ENCODE measurements around the gene MAP3K5. TPM values are rescaled to one million over a fixed set of nuclear protein-coding genes. Genes with fewer than 3 reads are reported as not detected.
"Not testable (repeated sequence)": the region's sequence is repeated elsewhere in the genome, so short reads cannot be mapped to it uniquely, and the experiment has no call there.

The MAP3K5 gene
- total and polyA plus RNA-seq, 2 donors (not counting 1 experiment from before 2014, with no cell fraction given), result 10.9 to 62.6 TPM

DNA sequence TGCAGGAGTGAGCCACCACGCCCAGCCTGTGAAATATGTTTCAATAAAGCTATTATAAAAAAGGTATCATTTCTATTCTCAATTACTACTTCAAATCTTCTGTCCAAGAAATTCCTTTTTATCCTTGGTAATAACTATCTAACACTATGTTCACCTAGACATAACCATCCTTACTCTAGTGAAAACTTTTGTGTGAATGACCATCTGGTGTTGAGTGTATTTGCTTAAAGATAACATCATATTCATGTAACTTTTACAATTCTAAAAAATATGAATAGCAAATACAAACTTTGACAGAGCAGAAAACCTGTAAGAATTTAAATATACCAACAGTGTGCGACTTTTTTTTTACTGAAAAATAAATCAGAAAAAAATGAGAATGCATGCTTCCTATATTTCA, 96.9 kb downstream of the MAP3K5 start:
- H3K27me3 ChIP-seq (ENCODE audit: control insufficient read depth, insufficient read depth, low read length), result no peaks in the 10 kb centered on the region
- no peak overlapping the region for H3K9ac ChIP-seq (ENCODE audit: insufficient read depth, low read length)
- H2AFZ ChIP-seq (ENCODE audit: low read length), result no peak overlapping the region
- no peak overlapping the region for H3K27ac ChIP-seq (ENCODE audit: insufficient read depth, low read length)
- no peaks in the 10 kb centered on the region for H3K4me1 ChIP-seq (ENCODE audit: control insufficient read depth, extremely low read depth, insufficient read depth, low read length)
- no peaks in the 10 kb centered on the region for H3K79me2 ChIP-seq (ENCODE audit: control insufficient read depth, insufficient read depth, low read length)
- peaks cover 2% of the 10 kb centered on the region for H3K36me3 ChIP-seq (ENCODE audit: control insufficient read depth, insufficient read depth, low read length)
- no peaks in the 10 kb centered on the region for H3K9me3 ChIP-seq (ENCODE audit: control insufficient read depth, insufficient read depth, low read depth, low read length)
- no peak for DNase-seq (ENCODE audit: low read depth in 2 of 2)
- H3K4me2 ChIP-seq (ENCODE audit: extremely low read depth, insufficient read depth, low read length), result no peak overlapping the region
- no peak overlapping the region for H3K4me3 ChIP-seq (replicated peaks in 1 of 4; ENCODE audit: control extremely low read depth in 1 of 4, insufficient read depth in 1 of 4, low read depth in 3 of 4, low read length in 4 of 4)
- TF ChIP-seq, protein P1, sequence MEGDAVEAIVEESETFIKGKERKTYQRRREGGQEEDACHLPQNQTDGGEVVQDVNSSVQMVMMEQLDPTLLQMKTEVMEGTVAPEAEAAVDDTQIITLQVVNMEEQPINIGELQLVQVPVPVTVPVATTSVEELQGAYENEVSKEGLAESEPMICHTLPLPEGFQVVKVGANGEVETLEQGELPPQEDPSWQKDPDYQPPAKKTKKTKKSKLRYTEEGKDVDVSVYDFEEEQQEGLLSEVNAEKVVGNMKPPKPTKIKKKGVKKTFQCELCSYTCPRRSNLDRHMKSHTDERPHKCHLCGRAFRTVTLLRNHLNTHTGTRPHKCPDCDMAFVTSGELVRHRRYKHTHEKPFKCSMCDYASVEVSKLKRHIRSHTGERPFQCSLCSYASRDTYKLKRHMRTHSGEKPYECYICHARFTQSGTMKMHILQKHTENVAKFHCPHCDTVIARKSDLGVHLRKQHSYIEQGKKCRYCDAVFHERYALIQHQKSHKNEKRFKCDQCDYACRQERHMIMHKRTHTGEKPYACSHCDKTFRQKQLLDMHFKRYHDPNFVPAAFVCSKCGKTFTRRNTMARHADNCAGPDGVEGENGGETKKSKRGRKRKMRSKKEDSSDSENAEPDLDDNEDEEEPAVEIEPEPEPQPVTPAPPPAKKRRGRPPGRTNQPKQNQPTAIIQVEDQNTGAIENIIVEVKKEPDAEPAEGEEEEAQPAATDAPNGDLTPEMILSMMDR (conservative IDR thresholded peaks at IDR 0.05 in 1 of 2, IDR thresholded peaks at IDR 0.05 in 1 of 2; ENCODE audit: low read depth in 1 of 2, low read length in 2 of 2), result no peak
- H4K20me1 ChIP-seq (ENCODE audit: control insufficient read depth, extremely low read depth, insufficient read depth, low read length), result no peaks in the 10 kb centered on the region

DNA sequence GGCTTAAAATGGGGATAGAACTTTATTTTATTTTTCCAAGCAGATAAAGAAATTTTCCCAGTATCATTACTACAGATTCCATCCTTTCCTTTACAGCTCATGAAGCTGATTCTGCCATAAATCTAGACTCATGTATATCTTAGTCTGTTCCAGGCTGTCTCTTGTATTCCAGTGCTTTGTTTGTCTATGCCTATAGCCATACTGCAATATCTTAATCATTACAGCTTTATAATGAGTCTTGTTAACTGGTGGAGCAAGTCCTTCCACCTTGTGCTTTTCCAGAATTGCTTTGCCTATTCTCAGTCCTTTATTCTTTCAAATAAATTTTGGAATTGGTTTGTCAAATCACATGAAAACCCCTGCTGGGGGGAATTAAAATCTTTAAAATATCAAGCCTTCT, 99.2 kb downstream of the MAP3K5 start:
- no peak for DNase-seq (ENCODE audit: low read depth in 2 of 2)
- H3K79me2 ChIP-seq (ENCODE audit: control insufficient read depth, insufficient read depth, low read length), result no peaks in the 10 kb centered on the region
- no peaks in the 10 kb centered on the region for H3K27me3 ChIP-seq (ENCODE audit: control insufficient read depth, insufficient read depth, low read length)
- no peaks in the 10 kb centered on the region for H3K4me1 ChIP-seq (ENCODE audit: control insufficient read depth, extremely low read depth, insufficient read depth, low read length)
- TF ChIP-seq EZH2 (IDR thresholded peaks at IDR 0.05; ENCODE audit: low read length, missing control alignments), result no peak
- TF ChIP-seq, protein P1 (conservative IDR thresholded peaks at IDR 0.05 in 1 of 2, IDR thresholded peaks at IDR 0.05 in 1 of 2; ENCODE audit: low read depth in 1 of 2, low read length in 2 of 2), result no peak
- no peak overlapping the region for H3K27ac ChIP-seq (ENCODE audit: insufficient read depth, low read length)
- no peak overlapping the region for H3K4me3 ChIP-seq (replicated peaks in 1 of 4; ENCODE audit: control extremely low read depth in 1 of 4, insufficient read depth in 1 of 4, low read depth in 3 of 4, low read length in 4 of 4)
- no peak overlapping the region for H3K4me2 ChIP-seq (ENCODE audit: extremely low read depth, insufficient read depth, low read length)
- no peak overlapping the region for H3K9ac ChIP-seq (ENCODE audit: insufficient read depth, low read length)
- no peaks in the 10 kb centered on the region for H3K9me3 ChIP-seq (ENCODE audit: control insufficient read depth, insufficient read depth, low read depth, low read length)
- no peaks in the 10 kb centered on the region for H3K36me3 ChIP-seq (ENCODE audit: control insufficient read depth, insufficient read depth, low read length)
- H2AFZ ChIP-seq (ENCODE audit: low read length), result no peak overlapping the region
- no peaks in the 10 kb centered on the region for H4K20me1 ChIP-seq (ENCODE audit: control insufficient read depth, extremely low read depth, insufficient read depth, low read length)

DNA sequence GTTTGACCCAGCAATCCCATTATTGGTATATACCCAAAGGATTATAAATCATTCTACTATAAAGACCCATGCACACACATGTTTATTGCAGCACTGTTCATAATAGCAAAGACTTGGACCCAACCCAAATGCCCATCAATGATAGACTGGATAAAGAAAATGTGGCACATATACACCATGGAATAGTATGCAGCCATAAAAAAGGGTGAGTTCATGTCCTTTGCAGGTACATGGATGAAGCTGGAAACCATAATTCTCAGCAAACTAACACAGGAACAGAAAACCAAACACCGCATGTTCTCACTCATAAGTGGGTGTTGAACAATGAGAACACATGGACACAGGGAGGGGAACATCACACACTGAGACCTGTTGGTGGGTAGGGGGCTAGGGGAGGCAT, 104.4 kb downstream of the MAP3K5 start:
- H3K9ac ChIP-seq (ENCODE audit: insufficient read depth, low read length); DNase-seq (ENCODE audit: low read depth in 2 of 2): not testable (repeated sequence)

More for the DNA sequence above, 104.4 kb downstream of the MAP3K5 start:
- not testable (repeated sequence) for H3K4me1 ChIP-seq (ENCODE audit: control insufficient read depth, extremely low read depth, insufficient read depth, low read length); H3K4me3 ChIP-seq (replicated peaks in 1 of 4; ENCODE audit: control extremely low read depth in 1 of 4, insufficient read depth in 1 of 4, low read depth in 3 of 4, low read length in 4 of 4); H4K20me1 ChIP-seq (ENCODE audit: control insufficient read depth, extremely low read depth, insufficient read depth, low read length); H3K36me3 ChIP-seq (ENCODE audit: control insufficient read depth, insufficient read depth, low read length); H3K27ac ChIP-seq (ENCODE audit: insufficient read depth, low read length); H3K27me3 ChIP-seq (ENCODE audit: control insufficient read depth, insufficient read depth, low read length); H3K79me2 ChIP-seq (ENCODE audit: control insufficient read depth, insufficient read depth, low read length); H3K4me2 ChIP-seq (ENCODE audit: extremely low read depth, insufficient read depth, low read length); H3K9me3 ChIP-seq (ENCODE audit: control insufficient read depth, insufficient read depth, low read depth, low read length); H2AFZ ChIP-seq (ENCODE audit: low read length)
